ENCODE results near the gene ZFAND6.

Gene ZFAND6

GRCh38 chr15:80171787-80172186 lies 112.3 kb downstream of the ZFAND6 start:
- no peak for DNase-seq (ENCODE audit: low spot score)

- DNase-seq (ENCODE audit: low spot score), result no peak
These were observed 112.9 kb downstream of the ZFAND6 start for GRCh38 chr15:80172401-80172800.

DNA sequence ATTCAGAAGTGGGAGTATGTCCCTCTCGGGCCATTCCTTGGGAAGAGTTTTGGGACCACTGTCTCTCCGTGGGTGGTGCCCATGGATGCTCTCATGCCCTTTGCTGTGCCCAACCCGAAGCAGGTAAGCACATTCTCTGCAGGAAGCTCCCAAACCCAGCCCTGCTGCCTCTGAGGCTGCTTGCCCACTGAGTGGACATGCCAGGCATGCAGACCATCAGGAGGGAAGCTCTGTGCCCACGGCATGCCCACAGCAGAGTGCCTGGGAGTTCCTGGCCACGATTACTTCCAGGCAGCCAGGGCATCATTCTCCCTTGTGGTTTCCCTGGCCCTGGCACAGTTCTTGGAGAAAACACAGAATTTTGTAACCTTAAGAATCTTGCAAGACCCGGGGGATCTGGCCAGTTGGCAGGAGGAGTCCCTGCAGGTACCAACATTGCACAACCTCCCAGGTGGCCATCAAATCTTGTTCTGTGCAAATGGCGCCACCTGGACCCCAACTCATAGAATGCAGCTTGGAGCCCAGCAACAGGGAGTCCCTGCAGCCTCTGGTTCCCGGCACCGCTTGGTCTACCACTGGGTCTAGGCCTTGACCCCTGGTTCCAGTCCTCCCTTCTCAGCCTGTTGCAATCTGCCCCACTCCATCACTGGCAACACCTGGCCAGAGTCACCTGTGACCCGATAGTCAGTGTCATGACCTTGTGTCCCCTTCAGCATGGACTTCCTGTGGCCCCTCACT lies 113.7 kb downstream of the ZFAND6 start:
- DNase-seq (ENCODE audit: low spot score), result peak; percentile 52

GRCh38 chr15:80174017-80174746 lies 114.7 kb downstream of the ZFAND6 start:
- DNase-seq (ENCODE audit: low spot score), result no peak

DNA sequence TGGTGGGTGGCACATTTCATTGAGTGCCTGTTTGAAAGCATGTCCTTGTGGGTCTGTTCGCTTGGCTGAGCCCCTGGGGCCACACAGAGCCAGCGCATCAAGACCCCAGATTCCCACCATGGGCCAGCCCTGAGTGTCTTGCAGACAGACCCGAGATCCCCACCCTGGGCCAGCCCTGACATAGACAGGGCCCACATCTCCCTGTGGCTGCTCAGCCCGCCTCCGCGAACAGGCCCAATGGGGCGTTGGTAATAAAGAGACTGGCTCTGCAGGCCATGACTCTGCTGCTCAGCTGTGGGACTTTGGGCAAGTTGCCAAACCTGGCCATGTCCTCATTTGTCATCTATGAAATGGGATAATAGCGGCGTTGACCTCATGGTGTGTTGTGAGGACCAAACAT lies 116.0 kb downstream of the ZFAND6 start:
- DNase-seq (ENCODE audit: low spot score), result no peak

- DNase-seq (ENCODE audit: low spot score), result no peak
These were observed 117.0 kb downstream of the ZFAND6 start for GRCh38 chr15:80176443-80176842.

DNA sequence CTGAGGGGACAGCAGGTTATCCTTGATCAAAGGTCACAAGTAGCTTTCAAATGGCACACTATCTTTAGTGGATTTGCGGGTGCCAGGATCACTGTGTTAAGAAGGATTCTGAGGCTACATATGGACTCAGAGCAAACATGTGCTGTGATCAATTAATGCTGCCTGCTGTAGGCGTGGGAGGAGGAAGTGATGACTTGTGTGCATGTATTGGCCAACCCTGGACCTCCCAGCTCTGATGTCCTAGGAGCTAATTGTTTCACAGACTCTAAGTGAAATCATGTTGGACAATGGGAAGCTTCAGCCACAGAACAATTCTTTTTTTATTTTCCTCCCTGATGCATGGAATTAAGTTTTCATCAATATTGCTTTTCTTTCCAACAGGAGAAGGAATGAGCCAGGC lies 117.7 kb downstream of the ZFAND6 start:
- no peak for DNase-seq (ENCODE audit: low spot score)

DNA sequence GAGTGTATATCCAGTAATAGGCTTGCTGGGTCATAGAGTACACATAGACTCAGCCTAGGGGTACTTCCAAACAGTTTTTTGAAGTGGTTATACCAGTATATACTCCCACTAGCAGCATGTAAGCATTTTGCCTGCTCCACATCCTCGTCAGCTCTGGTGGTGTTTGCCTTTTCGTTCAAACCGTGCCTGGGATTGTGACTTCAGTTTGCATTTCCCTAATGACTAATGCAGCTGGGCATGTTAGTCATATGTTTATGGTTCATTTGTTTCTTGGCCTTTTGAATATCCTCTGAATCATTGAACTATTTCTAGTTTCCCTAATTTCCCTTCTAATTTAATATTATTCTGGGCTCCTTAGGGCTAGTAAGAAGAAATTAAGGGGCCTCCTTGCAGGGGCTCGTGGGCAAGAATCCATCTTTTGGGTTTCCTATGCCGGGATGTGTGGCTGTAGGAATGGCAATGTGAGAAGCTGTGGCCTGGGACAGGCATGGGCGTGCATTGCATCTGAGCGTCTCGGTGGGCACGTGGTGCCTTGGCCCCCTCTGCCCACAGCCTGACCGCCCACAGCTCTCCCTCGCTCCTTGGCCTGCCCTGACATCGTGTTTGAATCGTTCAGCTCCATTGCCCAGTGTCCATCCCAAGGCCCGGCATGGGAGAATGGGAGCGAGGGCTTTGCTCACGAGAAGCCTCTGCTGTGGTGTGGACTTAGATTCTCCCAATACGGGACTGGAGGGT lies 119.7 kb downstream of the ZFAND6 start:
- DNase-seq (ENCODE audit: low spot score), result peak; percentile 28

GRCh38 chr15:80179935-80180334 lies 120.5 kb downstream of the ZFAND6 start:
- DNase-seq (ENCODE audit: low spot score), result no peak

- DNase-seq (ENCODE audit: low spot score), result no peak
These were observed 121.0 kb downstream of the ZFAND6 start for GRCh38 chr15:80180468-80180867.

GRCh38 chr15:80180986-80181385 lies 121.5 kb downstream of the ZFAND6 start:
- DNase-seq (ENCODE audit: low spot score), result no peak

DNA sequence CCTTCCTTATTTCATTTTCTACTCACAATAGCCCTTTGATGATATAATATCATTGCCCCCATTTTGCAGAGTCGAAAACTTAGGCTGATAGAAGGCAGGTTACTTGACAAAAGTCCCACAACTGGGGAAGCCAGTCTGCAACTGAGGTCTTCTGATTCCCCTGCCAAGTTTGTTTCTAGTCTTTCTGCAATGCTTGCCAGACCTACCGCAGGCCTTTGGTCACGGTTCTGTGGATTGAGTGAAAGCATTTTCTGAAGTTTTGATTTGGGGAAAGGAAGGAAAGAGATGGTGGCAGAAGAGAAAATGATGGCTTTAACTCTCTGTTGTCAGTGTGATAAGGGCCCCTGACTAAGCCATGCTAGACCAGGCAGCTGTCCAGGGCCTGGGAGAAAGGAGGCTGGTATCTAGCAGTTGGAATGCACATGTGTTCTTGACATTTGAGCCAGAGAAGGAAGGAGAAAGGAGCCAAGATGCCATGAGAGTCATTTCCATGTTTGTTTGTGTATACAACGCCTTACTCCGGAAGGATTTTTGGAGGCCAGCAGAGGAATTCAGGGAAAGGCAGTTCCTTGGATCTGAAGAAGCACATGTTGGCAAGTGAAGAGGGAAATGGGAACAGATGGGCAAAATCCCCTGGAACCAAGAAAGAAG lies 123.3 kb downstream of the ZFAND6 start:
- no peak for DNase-seq (ENCODE audit: low spot score)

- DNase-seq (ENCODE audit: low spot score), result no peak
These were observed 123.8 kb downstream of the ZFAND6 start for GRCh38 chr15:80183306-80183705.

GRCh38 chr15:80183886-80184285 lies 124.4 kb downstream of the ZFAND6 start:
- DNase-seq (ENCODE audit: low spot score), result no peak

DNA sequence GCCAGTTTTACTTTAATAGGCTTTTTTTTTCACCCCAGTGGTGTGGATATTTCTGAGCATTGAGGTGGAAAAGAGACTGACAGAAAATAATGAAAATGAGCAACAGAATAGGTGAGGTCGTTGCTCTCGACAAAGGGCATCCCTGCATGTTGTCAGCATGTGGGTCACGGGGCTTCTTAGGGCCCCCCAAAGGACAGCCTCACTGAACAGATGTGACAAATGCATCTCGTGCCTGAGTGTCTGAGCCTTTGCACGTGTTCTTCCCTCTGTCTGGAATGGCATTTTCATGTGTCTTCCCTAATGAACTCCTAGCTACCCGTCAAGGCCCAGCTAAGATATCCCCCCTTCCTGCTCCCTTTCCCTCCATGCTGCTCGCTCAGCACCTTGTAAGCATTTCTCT lies 125.1 kb downstream of the ZFAND6 start:
- DNase-seq (ENCODE audit: low spot score), result no peak

DNA sequence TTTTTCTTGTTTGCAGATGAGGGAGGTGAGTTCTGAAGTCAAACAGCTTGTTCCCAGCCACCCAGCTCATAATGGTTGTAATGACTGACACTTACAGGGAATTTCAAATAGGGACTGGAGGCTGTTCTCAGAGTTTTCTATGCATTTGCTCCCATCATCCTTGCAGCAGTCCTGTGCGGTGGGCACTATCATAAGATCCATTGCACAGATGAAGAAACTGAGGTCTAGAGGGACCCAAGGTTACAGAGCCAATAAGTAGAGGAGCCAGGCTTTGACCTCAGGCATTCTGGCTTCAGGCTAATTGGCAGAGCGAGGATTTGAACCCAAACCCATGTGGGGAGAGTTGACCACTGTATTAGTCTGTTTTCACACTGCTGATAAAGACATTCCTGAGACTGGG lies 125.7 kb downstream of the ZFAND6 start:
- DNase-seq (ENCODE audit: low spot score), result no peak

DNA sequence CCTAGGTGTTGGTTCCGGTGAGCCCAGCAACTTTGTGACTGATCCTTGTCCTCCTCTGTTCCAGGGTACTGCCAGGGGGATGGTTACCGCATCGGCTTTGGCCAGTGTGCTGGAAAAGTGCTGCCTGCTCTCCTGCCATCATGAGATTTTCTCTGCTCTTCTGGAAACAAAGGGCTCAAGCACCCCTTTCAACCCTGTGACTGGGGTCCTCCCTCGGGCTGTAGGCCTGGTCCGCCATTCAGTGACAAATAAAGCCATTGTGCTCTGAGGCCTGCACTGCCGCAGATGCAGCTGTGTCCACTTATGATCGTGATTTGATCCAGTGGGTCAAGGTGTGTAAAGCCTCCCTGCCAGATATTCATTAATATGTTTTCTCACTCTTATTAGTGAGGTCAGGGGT lies 126.6 kb downstream of the ZFAND6 start:
- DNase-seq (ENCODE audit: low spot score), result no peak

DNA sequence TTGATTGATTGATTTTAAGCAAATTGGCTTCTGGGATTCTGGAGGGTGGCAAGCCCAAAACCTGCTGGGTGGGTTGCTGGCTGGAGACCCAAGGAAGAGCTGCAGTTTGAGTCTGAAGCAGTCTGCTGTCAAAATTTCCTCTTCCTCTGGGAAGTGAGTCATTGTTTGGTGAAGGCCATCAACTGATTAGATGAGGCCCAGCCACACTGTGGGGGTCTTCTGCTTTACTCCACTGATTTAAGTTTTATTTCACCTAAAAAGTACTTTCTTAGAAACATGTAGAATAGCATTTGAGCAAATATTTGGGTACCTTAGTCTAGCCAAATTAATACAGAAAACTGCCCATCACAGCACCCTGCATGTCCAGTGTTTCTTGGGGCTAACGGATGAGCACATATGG lies 127.1 kb downstream of the ZFAND6 start:
- no peak for DNase-seq (ENCODE audit: low spot score)

Measured in LoVo (cell line).